GM23338 (cell line): ENCODE measurements around the gene BMPER. TPM values are rescaled to one million over a fixed set of nuclear protein-coding genes. Genes with fewer than 3 reads are reported as not detected.

ENCODE experiments used
- ATAC-seq: fragments of 200-7000 bp; cut with Tn5 transposase; 3 replicates; pipeline ENCODE4 v1.9.1; 2020
- DNase-seq: peaks from one replicate; pipeline ENCODE4 v3.0.0-alpha.2; 2015; ENCODE audit warnings: low spot score
- H2AFZ ChIP-seq: fragments of 200-600 bp; sonication (generic); 2 replicates; pipeline ENCODE4 v1.8.0; 2016; ENCODE audit warnings: antibody characterized with exemption, mild to moderate bottlenecking, moderate library complexity
- H3F3A ChIP-seq: fragments of 200-600 bp; sonication (generic); replicated peaks from 2 replicates; pipeline ENCODE4 v1.8.0; 2017; ENCODE audit warnings: antibody characterized with exemption, mixed run types, low read depth
- H3K27ac ChIP-seq: fragments of 200-600 bp; sonication (generic); 2 replicates; pipeline ENCODE4 v1.6.1; 2016; ENCODE audit warnings: low read depth
- H3K27me3 ChIP-seq: fragments of 200-600 bp; sonication (generic); 2 replicates; pipeline ENCODE4 v1.8.0; 2016; ENCODE audit warnings: mild to moderate bottlenecking, mixed run types, moderate library complexity; ENCODE audit not compliant: insufficient read depth
- H3K36me3 ChIP-seq: fragments of 200-600 bp; sonication (generic); 2 replicates; pipeline ENCODE4 v1.8.0; 2016; ENCODE audit warnings: mild to moderate bottlenecking; ENCODE audit not compliant: insufficient read depth
- H3K4me1 ChIP-seq: fragments of 200-600 bp; sonication (generic); 2 replicates; pipeline ENCODE4 v1.8.0; 2016; ENCODE audit warnings: mild to moderate bottlenecking, moderate library complexity; ENCODE audit not compliant: insufficient read depth
- H3K4me2 ChIP-seq: fragments of 200-600 bp; sonication (generic); 2 replicates; pipeline ENCODE4 v1.7.1; 2017; ENCODE audit warnings: mixed run types
- H3K4me3 ChIP-seq: fragments of 200-600 bp; sonication (generic); 2 replicates; pipeline ENCODE4 v1.6.1; 2016; ENCODE audit warnings: mixed run types
- H3K79me2 ChIP-seq: fragments of 200-600 bp; sonication (generic); replicated peaks from 2 replicates; pipeline ENCODE4 v1.8.0; 2017; ENCODE audit warnings: mild to moderate bottlenecking; ENCODE audit not compliant: insufficient read depth
- H3K9me2 ChIP-seq: fragments of 200-600 bp; sonication (generic); 2 replicates; pipeline ENCODE4 v1.8.0; 2017; ENCODE audit not compliant: insufficient read depth
- H4K20me1 ChIP-seq: fragments of 200-600 bp; sonication (generic); replicated peaks from 2 replicates; pipeline ENCODE4 v1.8.0; 2017; ENCODE audit warnings: mild to moderate bottlenecking; ENCODE audit not compliant: insufficient read depth
- H3K27ac Mint-ChIP-seq: 2 replicates; pipeline ENCODE4 v1.8.0; 2020; ENCODE audit warnings: inconsistent platforms, mild to moderate bottlenecking, moderate library complexity, mixed read lengths
- H3K27me3 Mint-ChIP-seq: 3 replicates; pipeline ENCODE4 v1.8.0; 2022; ENCODE audit warnings: low read depth, mild to moderate bottlenecking, moderate library complexity, mixed read lengths, inconsistent platforms; ENCODE audit not compliant: insufficient read depth, poor library complexity
- H3K36me3 Mint-ChIP-seq: 3 replicates; pipeline ENCODE4 v1.8.0; 2021; ENCODE audit warnings: low read depth, mild to moderate bottlenecking, inconsistent platforms, moderate library complexity, mixed read lengths
- H3K4me1 Mint-ChIP-seq: 3 replicates; pipeline ENCODE4 v1.8.0; 2020; ENCODE audit warnings: mild to moderate bottlenecking, inconsistent platforms, mixed read lengths
- H3K4me3 Mint-ChIP-seq: 3 replicates; pipeline ENCODE4 v1.8.0; 2021; ENCODE audit warnings: moderate library complexity, mild to moderate bottlenecking, inconsistent platforms, mixed read lengths
- H3K9me3 Mint-ChIP-seq: 3 replicates; pipeline ENCODE4 v1.8.0; 2020; ENCODE audit warnings: moderate library complexity, mild to moderate bottlenecking, inconsistent platforms, mixed read lengths
- EZH2 ChIP-seq: fragments of 200-600 bp; sonication (generic); IDR thresholded peaks from one replicate; pipeline ENCODE4 v1.8.0; 2017; ENCODE audit warnings: antibody characterized with exemption, mild to moderate bottlenecking, low read depth; ENCODE audit not compliant: unreplicated experiment
- EZH2phosphoT487 ChIP-seq: fragments of 200-600 bp; sonication (generic); IDR thresholded peaks from one replicate; pipeline ENCODE4 v1.8.1; 2018; ENCODE audit warnings: antibody characterized with exemption; ENCODE audit not compliant: unreplicated experiment
- JUNB ChIP-seq: IDR thresholded peaks from one replicate; pipeline ENCODE4 v1.6.1; 2016; ENCODE audit warnings: antibody characterized with exemption; ENCODE audit not compliant: unreplicated experiment
- NANOG ChIP-seq: IDR thresholded peaks from 2 replicates; pipeline ENCODE4 v1.6.1; 2016; ENCODE audit warnings: antibody characterized with exemption, borderline replicate concordance
- ZNF114 ChIP-seq: fragments of 250-450 bp; sonication (Bioruptor Pico); IDR thresholded peaks from 2 replicates; pipeline ENCODE4 v1.5.0; 2020; ENCODE audit warnings: mild to moderate bottlenecking, moderate library complexity
- ZNF331 ChIP-seq: fragments of 250-450 bp; sonication (Bioruptor Pico); IDR thresholded peaks from 2 replicates; pipeline ENCODE4 v1.5.0; 2020; ENCODE audit warnings: low read depth, mild to moderate bottlenecking, moderate library complexity
- polyA plus RNA-seq: library from polyadenylated mRNA; unstranded; fragments of >200 nt; fragmentation: Nextera tagmentation; extraction: Ambion mirVana; gene quantifications from 2 replicates; pipeline ENCODE4 v1.2.1, GENCODE V29; 2016
- total RNA-seq: library from RNA; depleted of rRNA; stranded (reverse); fragments of >200 nt; shearing (Covaris generic); gene quantifications from 2 replicates; pipeline ENCODE4 v1.2.3, GENCODE V29; 2014
- TF ChIP-seq, protein P1 (sequence below): fragments of 250-450 bp; sonication (Bioruptor Pico); IDR thresholded peaks from 2 replicates; pipeline ENCODE4 v1.5.0; 2020; ENCODE audit warnings: mild to moderate bottlenecking, moderate library complexity

BMPER gene
- total and polyA plus RNA-seq, 2 experiments from 2014 or later = 0.53 to 1.4 TPM

GRCh38 chr7:33921216-33921938 is 16.0 kb downstream of the BMPER start:
- H3F3A ChIP-seq = no peaks in the 10 kb centered on the region
- no peak overlapping the region for H3K27ac ChIP-seq
- Mint-ChIP-seq H3K36me3 (no peaks in the 10 kb centered on the region), H3K4me1 (peaks cover 9% of the 10 kb centered on the region), H3K27me3 (peaks cover 4% of the 10 kb centered on the region), H3K9me3 (no peaks in the 10 kb centered on the region; the same call in 2 of the 3 replicates), H3K27ac (no peak overlapping the region), H3K4me3 (no peak overlapping the region)
- no peak overlapping the region for H2AFZ ChIP-seq
- no peaks in the 10 kb centered on the region for H3K27me3 ChIP-seq
- H3K79me2 ChIP-seq = no peaks in the 10 kb centered on the region
- no peak overlapping the region for H3K4me2 ChIP-seq
- TF ChIP-seq, protein P1, sequence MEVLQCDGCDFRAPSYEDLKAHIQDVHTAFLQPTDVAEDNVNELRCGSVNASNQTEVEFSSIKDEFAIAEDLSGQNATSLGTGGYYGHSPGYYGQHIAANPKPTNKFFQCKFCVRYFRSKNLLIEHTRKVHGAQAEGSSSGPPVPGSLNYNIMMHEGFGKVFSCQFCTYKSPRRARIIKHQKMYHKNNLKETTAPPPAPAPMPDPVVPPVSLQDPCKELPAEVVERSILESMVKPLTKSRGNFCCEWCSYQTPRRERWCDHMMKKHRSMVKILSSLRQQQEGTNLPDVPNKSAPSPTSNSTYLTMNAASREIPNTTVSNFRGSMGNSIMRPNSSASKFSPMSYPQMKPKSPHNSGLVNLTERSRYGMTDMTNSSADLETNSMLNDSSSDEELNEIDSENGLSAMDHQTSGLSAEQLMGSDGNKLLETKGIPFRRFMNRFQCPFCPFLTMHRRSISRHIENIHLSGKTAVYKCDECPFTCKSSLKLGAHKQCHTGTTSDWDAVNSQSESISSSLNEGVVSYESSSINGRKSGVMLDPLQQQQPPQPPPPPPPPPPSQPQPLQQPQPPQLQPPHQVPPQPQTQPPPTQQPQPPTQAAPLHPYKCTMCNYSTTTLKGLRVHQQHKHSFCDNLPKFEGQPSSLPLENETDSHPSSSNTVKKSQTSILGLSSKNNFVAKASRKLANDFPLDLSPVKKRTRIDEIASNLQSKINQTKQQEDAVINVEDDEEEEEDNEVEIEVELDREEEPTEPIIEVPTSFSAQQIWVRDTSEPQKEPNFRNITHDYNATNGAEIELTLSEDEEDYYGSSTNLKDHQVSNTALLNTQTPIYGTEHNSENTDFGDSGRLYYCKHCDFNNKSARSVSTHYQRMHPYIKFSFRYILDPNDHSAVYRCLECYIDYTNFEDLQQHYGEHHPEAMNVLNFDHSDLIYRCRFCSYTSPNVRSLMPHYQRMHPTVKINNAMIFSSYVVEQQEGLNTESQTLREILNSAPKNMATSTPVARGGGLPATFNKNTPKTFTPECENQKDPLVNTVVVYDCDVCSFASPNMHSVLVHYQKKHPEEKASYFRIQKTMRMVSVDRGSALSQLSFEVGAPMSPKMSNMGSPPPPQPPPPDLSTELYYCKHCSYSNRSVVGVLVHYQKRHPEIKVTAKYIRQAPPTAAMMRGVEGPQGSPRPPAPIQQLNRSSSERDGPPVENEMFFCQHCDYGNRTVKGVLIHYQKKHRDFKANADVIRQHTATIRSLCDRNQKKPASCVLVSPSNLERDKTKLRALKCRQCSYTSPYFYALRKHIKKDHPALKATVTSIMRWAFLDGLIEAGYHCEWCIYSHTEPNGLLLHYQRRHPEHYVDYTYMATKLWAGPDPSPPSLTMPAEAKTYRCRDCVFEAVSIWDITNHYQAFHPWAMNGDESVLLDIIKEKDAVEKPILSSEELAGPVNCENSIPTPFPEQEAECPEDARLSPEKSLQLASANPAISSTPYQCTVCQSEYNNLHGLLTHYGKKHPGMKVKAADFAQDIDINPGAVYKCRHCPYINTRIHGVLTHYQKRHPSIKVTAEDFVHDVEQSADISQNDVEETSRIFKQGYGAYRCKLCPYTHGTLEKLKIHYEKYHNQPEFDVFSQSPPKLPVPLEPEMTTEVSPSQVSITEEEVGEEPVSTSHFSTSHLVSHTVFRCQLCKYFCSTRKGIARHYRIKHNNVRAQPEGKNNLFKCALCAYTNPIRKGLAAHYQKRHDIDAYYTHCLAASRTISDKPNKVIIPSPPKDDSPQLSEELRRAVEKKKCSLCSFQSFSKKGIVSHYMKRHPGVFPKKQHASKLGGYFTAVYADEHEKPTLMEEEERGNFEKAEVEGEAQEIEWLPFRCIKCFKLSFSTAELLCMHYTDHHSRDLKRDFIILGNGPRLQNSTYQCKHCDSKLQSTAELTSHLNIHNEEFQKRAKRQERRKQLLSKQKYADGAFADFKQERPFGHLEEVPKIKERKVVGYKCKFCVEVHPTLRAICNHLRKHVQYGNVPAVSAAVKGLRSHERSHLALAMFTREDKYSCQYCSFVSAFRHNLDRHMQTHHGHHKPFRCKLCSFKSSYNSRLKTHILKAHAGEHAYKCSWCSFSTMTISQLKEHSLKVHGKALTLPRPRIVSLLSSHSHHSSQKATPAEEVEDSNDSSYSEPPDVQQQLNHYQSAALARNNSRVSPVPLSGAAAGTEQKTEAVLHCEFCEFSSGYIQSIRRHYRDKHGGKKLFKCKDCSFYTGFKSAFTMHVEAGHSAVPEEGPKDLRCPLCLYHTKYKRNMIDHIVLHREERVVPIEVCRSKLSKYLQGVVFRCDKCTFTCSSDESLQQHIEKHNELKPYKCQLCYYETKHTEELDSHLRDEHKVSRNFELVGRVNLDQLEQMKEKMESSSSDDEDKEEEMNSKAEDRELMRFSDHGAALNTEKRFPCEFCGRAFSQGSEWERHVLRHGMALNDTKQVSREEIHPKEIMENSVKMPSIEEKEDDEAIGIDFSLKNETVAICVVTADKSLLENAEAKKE = no peak
- TF ChIP-seq ZNF331 (CRISPR knock-in tag) (no peak), JUNB (no peak), ZNF114 (CRISPR knock-in tag) (no peak), EZH2 (no peak), EZH2phosphoT487 (no peak), NANOG (no peak)
- ATAC-seq (no peak; the same call in 2 of the 3 replicates), DNase-seq (no peak)
- no peaks in the 10 kb centered on the region for H4K20me1 ChIP-seq
- no peak overlapping the region for H3K4me3 ChIP-seq
- H3K9me2 ChIP-seq = no peaks in the 10 kb centered on the region
- H3K4me1 ChIP-seq = no peaks in the 10 kb centered on the region
- H3K36me3 ChIP-seq = no peaks in the 10 kb centered on the region
